GM18861 (cell line): ENCODE results near the gene FAHD2A.
"Not testable (repeated sequence)": the region's sequence is repeated elsewhere in the genome, so short reads cannot be mapped to it uniquely, and the experiment has no call there.

Source experiments
- ATAC-seq: cut with Tn5 transposase; IDR thresholded peaks from one replicate; pipeline ENCODE4 v1.9.1; 2021; ENCODE audit not compliant: unreplicated experiment

Gene FAHD2A

GRCh38 chr2:95433373-95433772, 30.9 kb downstream of the FAHD2A start:
- ATAC-seq: not testable (repeated sequence)

GRCh38 chr2:95433973-95434372, 31.5 kb downstream of the FAHD2A start:
- not testable (repeated sequence) for ATAC-seq

GRCh38 chr2:95434507-95435076, 32.1 kb downstream of the FAHD2A start:
- ATAC-seq: not testable (repeated sequence)

- not testable (repeated sequence) for ATAC-seq
Measured at GRCh38 chr2:95435162-95435871, 32.8 kb downstream of the FAHD2A start.

GRCh38 chr2:95435872-95436209, 33.3 kb downstream of the FAHD2A start:
- not testable (repeated sequence) for ATAC-seq

- not testable (repeated sequence) for ATAC-seq
Measured at GRCh38 chr2:95442474-95443099, 40.1 kb downstream of the FAHD2A start.

GRCh38 chr2:95445317-95445716, 42.8 kb downstream of the FAHD2A start:
- not testable (repeated sequence) for ATAC-seq

- not testable (repeated sequence) for ATAC-seq
Measured at GRCh38 chr2:95463292-95463691, 60.8 kb downstream of the FAHD2A start.
